GM06990 (cell line): ENCODE data around the gene EIF2B5.
"Not testable (repeated sequence)": the region's sequence is repeated elsewhere in the genome, so short reads cannot be mapped to it uniquely, and the experiment has no call there.

Experiments used
- DNase-seq: peaks from one replicate; pipeline ENCODE4 v3.0.0-alpha.2; 2011; ENCODE audit not compliant: insufficient read length; ENCODE audit errors: extremely low read depth
- H3K27me3 ChIP-seq: replicated peaks from 2 replicates; pipeline ENCODE4 v1.6.0; 2011; ENCODE audit warnings: low read length; ENCODE audit not compliant: control insufficient read depth, insufficient read depth
- H3K36me3 ChIP-seq: 2 replicates; pipeline ENCODE4 v1.5.1; 2011; ENCODE audit warnings: low read length; ENCODE audit not compliant: control insufficient read depth, insufficient read depth
- H3K4me3 ChIP-seq: replicated peaks from 2 replicates; pipeline ENCODE4 v1.5.1; 2011; ENCODE audit warnings: low read depth, mild to moderate bottlenecking, control low read depth, low read length
- TF ChIP-seq, protein P1 (sequence below): IDR thresholded peaks from 2 replicates; pipeline ENCODE4 v1.5.1; 2011; ENCODE audit warnings: low read length, control low read depth, mild to moderate bottlenecking, inconsistent platforms; ENCODE audit not compliant: insufficient read depth, poor library complexity, severe bottlenecking

The EIF2B5 gene

GRCh38 chr3:184148076-184148475, 12.9 kb downstream of the EIF2B5 start:
- no peaks in the 10 kb centered on the region for H3K27me3 ChIP-seq
- peaks cover 13% of the 10 kb centered on the region for H3K36me3 ChIP-seq
- no peak for DNase-seq
- no peak overlapping the region for H3K4me3 ChIP-seq
- TF ChIP-seq, protein P1, sequence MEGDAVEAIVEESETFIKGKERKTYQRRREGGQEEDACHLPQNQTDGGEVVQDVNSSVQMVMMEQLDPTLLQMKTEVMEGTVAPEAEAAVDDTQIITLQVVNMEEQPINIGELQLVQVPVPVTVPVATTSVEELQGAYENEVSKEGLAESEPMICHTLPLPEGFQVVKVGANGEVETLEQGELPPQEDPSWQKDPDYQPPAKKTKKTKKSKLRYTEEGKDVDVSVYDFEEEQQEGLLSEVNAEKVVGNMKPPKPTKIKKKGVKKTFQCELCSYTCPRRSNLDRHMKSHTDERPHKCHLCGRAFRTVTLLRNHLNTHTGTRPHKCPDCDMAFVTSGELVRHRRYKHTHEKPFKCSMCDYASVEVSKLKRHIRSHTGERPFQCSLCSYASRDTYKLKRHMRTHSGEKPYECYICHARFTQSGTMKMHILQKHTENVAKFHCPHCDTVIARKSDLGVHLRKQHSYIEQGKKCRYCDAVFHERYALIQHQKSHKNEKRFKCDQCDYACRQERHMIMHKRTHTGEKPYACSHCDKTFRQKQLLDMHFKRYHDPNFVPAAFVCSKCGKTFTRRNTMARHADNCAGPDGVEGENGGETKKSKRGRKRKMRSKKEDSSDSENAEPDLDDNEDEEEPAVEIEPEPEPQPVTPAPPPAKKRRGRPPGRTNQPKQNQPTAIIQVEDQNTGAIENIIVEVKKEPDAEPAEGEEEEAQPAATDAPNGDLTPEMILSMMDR: no peak

DNA sequence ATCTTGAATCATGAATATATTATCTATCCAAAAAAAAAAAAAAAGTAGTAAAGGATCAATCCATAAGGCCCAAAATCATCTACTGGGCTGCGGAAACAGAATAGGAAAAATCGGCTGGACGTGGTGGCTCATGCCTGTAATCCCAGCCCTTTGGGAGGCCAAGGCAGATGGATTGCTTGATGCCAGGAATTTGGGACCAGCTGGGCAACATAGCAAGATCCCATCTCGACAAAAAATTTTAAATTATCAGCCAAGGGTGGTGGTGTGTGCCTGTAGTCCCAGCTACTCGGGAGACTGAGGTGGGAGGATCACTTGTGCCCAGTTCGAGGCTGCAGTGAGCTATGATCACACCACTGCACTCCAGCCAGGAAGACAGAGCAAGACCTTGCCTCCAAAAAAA, 14.0 kb downstream of the EIF2B5 start:
- TF ChIP-seq, protein P1: no peak
- Histone ChIP-seq H3K27me3 (no peaks in the 10 kb centered on the region), H3K4me3 (no peak overlapping the region), H3K36me3 (peaks cover 8% of the 10 kb centered on the region)
- no peak for DNase-seq

DNA sequence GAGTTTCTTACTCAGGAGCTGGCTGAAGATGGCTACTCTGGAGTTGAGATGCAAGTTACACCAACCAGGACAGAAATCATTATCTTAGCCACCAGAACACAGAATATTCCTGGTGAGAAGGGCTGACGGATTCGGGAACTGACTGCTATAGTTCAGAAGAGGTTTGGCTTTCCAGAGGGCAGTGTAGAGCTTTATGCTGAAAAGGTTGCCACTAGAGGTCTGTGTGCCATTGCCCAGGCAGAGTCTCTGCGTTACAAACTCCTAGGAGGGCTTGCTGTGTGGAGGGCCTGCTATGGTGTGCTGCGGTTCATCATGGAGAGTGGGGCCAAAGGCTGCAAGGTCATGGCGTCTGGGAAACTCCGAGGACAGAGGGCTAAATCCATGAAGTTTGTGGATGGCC, 14.6 kb downstream of the EIF2B5 start:
- not testable (repeated sequence) for H3K4me3 ChIP-seq, H3K27me3 ChIP-seq, H3K36me3 ChIP-seq, DNase-seq

DNA sequence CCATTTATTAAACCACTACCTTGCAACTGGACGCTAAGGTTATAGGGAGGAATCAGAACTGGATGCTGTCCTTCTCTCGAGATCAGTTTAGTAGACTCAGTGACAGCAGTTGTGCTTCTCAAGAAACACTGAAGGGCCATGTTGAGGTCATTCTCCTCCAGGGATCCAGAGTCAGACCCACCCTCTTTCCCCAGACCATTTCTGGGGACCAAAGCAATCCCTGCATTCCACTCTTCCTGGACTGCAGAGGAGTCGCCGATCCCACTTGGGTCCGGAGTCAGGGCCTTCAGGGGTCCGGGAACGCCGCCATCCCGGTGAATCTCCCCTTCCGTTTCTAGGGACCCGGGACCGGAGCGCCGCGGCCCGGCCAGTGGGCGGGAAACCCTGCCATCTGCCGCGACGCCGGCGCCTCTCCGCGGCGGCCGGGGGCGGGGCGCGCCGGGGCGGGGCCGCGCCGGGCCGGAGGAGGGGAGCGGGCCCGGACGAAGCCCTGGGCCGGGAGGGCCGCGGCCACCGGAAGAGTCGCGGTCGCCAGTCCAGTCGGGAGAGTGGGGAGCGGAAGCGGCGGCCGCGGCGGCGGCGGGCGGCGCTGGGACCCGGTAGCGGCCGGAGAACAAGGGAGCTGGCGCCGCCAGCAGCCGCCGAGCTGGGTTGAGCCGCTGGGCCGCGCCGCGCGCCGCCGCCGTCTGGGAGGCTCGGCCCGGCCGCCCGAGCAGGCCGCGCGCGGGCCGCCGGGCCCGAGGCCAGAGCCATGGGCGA, 19.9 kb downstream of the EIF2B5 start, which contains the start of gene DVL3:
Gene DVL3 (plus strand): TSS at position 493 of the 759 bp plus-strand sequence. CDS start 259 bp downstream, at position 752.
- DNase-seq: peak; percentile 80
- TF ChIP-seq, protein P1: no peak
- H3K4me3 ChIP-seq: peak within 1 kb of the TSS; percentile 93

DNA sequence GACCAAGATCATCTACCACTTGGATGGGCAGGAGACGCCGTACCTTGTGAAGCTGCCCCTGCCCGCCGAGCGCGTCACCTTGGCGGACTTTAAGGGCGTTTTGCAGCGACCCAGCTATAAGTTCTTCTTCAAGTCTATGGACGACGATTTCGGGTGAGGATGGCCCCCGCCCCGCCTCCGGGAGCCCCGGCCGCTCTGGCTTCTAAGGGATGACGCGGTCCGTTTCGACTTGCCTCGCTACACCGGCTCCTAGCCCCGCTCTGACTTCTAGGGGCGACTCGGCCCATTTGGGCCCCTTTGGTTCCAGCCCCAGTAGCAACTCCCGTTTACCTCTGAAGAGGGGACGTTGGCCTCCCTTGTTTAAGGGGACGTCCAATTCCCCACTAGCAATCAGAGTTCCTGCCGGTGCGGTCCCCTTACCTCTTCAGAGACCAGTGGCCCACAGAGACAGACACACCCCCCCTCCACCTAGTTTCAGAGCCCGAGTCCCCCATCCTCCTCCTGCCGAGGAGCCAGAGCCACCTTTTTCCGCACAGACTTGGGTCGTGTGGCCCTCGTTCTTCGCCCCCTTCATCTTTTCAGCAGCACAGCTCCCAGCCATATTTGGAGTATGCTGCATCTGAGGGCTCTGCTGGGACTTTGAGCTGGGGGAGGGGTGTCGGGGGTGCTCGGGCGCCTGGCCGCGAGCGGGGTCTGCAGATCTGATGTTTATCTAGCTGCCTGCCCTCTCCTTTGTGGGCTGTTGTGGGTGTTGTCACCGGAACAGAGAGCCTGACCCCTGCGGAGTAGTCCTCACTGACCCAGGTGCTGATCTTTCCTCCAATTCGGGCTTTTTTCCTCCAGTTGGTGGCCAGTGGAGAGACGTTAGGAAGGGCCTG, 20.7 kb downstream of the EIF2B5 start:
- peak; percentile 72 for DNase-seq
- H3K4me3 ChIP-seq: peak overlapping the region; percentile 93
- TF ChIP-seq, protein P1: no peak
- no peaks in the 10 kb centered on the region for H3K27me3 ChIP-seq
- H3K36me3 ChIP-seq: no peaks in the 10 kb centered on the region

More for the DNA sequence above, 19.9 kb downstream of the EIF2B5 start, which contains the start of gene DVL3:
- Histone ChIP-seq H3K27me3 (no peaks in the 10 kb centered on the region), H3K36me3 (no peaks in the 10 kb centered on the region)

GRCh38 chr3:184156522-184156955, 21.4 kb downstream of the EIF2B5 start:
- Histone ChIP-seq H3K4me3 (peak overlapping the region; percentile 93), H3K36me3 (no peaks in the 10 kb centered on the region), H3K27me3 (no peaks in the 10 kb centered on the region)
- no peak for DNase-seq
- TF ChIP-seq, protein P1: no peak
